BLaER1 treated with 17β-estradiol and CSF1 and Interleukin-3, amounts not matched to agents 10 nM and 100 nM (cell line): ENCODE data around the gene NKTR.
A peak's percentile ranks its signal among the peaks of the same experiment; 100 is the strongest.

Experiments
- H3K27ac ChIP-seq, 11 experiments: shearing (Covaris generic); formaldehyde crosslinking; 2 replicates each; pipeline ENCODE4 v1.8.1; 2022
- H3K27me3 ChIP-seq, 11 experiments: shearing (Covaris generic); formaldehyde crosslinking; 2 replicates each; pipeline ENCODE4 v1.8.1; 2022
- H3K36me3 ChIP-seq, 11 experiments: shearing (Covaris generic); formaldehyde crosslinking; 2 replicates each; pipeline ENCODE4 v1.8.1; 2022
- H3K4me1 ChIP-seq, 10 experiments: shearing (Covaris generic); formaldehyde crosslinking; 2 replicates each; pipeline ENCODE4 v1.8.1; 2022
- H3K4me2 ChIP-seq, 11 experiments: shearing (Covaris generic); formaldehyde crosslinking; 2 replicates each; pipeline ENCODE4 v1.8.1; 2022
- H3K4me3 ChIP-seq, 10 experiments: shearing (Covaris generic); formaldehyde crosslinking; 2 replicates each; pipeline ENCODE4 v1.8.1; 2022
- H3K9ac ChIP-seq, 11 experiments: shearing (Covaris generic); formaldehyde crosslinking; 2 replicates each; pipeline ENCODE4 v1.8.1; 2022
- H3K9me3 ChIP-seq, 11 experiments: shearing (Covaris generic); formaldehyde crosslinking; replicated peaks in 1 of 11; 2 replicates each; pipeline ENCODE4 v1.8.1; 2022
- H4K20me1 ChIP-seq, 11 experiments: shearing (Covaris generic); formaldehyde crosslinking; 2 replicates each; pipeline ENCODE4 v1.8.1; 2022
- Cebpa-rat ChIP-seq, 11 experiments: shearing (Covaris generic); IDR thresholded peaks; 2 replicates each; pipeline ENCODE4 v1.8.1; 2022

NKTR gene

GRCh38 chr3:42685363-42685881 is 84.9 kb downstream of the NKTR start, which contains the start of gene KLHL40:
Gene KLHL40 (plus strand): TSS chr3:42685537. CDS start chr3:42685619, 82 bp downstream.
- Histone ChIP-seq H3K4me3 (no peak within 1 kb of the TSS), H3K4me2 (peak within 1 kb of the TSS in 7 of 11 experiments; percentile 21 to 66 (median 35); a peak in 12 of 22 replicates), H3K27me3 (no peaks in the 10 kb centered on the region)

GRCh38 chr3:42685891-42686820 is 85.7 kb downstream of the NKTR start:
- Histone ChIP-seq H3K4me1 (peaks cover 15 to 33% (median 23%) of the 10 kb centered on the region in 10 experiments), H3K27me3 (no peaks in the 10 kb centered on the region), H3K9ac (no peak overlapping the region), H3K4me2 (no peak overlapping the region), H3K9me3 (peaks cover 0 to 12% (median 0%) of the 10 kb centered on the region in 11 experiments; a peak in 5 of 22 replicates), H3K4me3 (no peak overlapping the region), H4K20me1 (no peaks in the 10 kb centered on the region), H3K27ac (no peak overlapping the region), H3K36me3 (no peaks in the 10 kb centered on the region)
- no peak for TF ChIP-seq Cebpa-rat (IDR thresholded peaks at IDR 0.05)

More at GRCh38 chr3:42685363-42685881, 84.9 kb downstream of the NKTR start, which contains the start of gene KLHL40:
- Histone ChIP-seq H3K9me3 (peaks cover 0 to 12% (median 0%) of the 10 kb centered on the region in 11 experiments; a peak in 5 of 22 replicates), H3K9ac (0 out of 22 replicates have a peak within 1 kb of the TSS, but pooled peaks of 1 of the 11 experiments have one; percentile 31), H4K20me1 (no peaks in the 10 kb centered on the region), H3K4me1 (peaks cover 7 to 36% (median 16%) of the 10 kb centered on the region in 10 experiments; a peak in 18 of 20 replicates), H3K36me3 (no peaks in the 10 kb centered on the region), H3K27ac (peak within 1 kb of the TSS in 6 of 11 experiments; percentile 17 to 62 (median 32); a peak in 8 of 22 replicates)
- TF ChIP-seq Cebpa-rat (IDR thresholded peaks at IDR 0.05), result no peak

DNA sequence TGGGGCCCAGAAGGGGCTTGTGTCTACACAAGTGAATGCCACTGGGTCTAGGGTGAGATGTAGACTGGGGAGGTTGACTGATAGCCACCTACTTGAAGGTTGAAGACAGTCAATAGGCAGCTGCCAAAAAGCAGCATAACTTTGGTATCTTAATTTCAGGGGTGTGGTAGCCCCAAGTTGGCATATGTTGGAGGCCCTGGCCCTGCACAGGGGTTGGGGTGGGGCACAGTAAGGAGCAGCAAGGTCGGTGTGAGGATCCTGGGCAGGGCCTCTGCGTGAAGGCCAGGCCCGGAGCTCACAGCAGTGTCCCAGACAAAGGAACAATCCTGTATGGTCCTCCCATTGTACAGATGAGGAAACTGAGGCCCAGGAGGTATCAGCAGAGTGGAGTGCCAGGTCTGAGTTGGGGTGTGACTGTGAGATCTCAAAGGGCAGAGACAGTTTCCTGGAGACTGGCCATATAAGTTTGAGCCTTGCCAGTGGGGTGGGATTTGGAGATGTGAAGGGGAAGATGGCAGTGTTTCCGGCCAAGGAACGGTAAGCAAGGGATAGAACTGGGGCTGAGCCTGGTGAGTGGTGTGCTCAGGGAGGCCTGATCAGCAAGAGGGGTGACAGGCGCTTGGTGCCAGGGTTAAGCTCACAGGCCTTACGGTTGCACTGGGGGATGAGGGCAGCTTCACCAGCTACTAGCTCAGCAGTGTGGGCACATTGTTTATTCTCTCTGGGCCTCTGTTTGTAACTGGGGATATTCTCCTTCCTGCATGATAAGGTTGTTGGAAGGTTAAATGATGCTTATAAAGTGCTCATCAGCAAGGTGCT is 86.6 kb downstream of the NKTR start:
- no peak for TF ChIP-seq Cebpa-rat (IDR thresholded peaks at IDR 0.05)
- H3K27me3 ChIP-seq, result no peaks in the 10 kb centered on the region
- no peak overlapping the region for H3K9ac ChIP-seq
- peaks cover 24 to 42% (median 31%) of the 10 kb centered on the region in 10 experiments for H3K4me1 ChIP-seq
- no peaks in the 10 kb centered on the region for H3K36me3 ChIP-seq
- H3K4me2 ChIP-seq, result no peak overlapping the region
- H3K27ac ChIP-seq, result no peak overlapping the region
- peaks cover 0 to 12% (median 0%) of the 10 kb centered on the region in 11 experiments; a peak in 5 of 22 replicates for H3K9me3 ChIP-seq
- H4K20me1 ChIP-seq, result no peaks in the 10 kb centered on the region
- H3K4me3 ChIP-seq, result no peak overlapping the region

- Histone ChIP-seq H3K4me2 (no peak overlapping the region), H3K4me1 (peaks cover 19 to 43% (median 36%) of the 10 kb centered on the region in 10 experiments), H3K27me3 (no peaks in the 10 kb centered on the region), H3K9ac (no peak overlapping the region), H3K4me3 (no peak overlapping the region), H3K36me3 (no peaks in the 10 kb centered on the region), H3K27ac (no peak overlapping the region), H3K9me3 (peaks cover 0 to 12% (median 0%) of the 10 kb centered on the region in 11 experiments; a peak in 5 of 22 replicates), H4K20me1 (no peaks in the 10 kb centered on the region)
- TF ChIP-seq Cebpa-rat (IDR thresholded peaks at IDR 0.05), result no peak
These were observed 87.5 kb downstream of the NKTR start for GRCh38 chr3:42688016-42688415.

- H4K20me1 ChIP-seq, result no peaks in the 10 kb centered on the region
- peaks cover 0 to 12% (median 0%) of the 10 kb centered on the region in 11 experiments; a peak in 5 of 22 replicates for H3K9me3 ChIP-seq
- H3K4me2 ChIP-seq, result peak overlapping the region in 1 of 11 experiments; percentile 14; a peak in 1 of 22 replicates
- no peak for TF ChIP-seq Cebpa-rat (IDR thresholded peaks at IDR 0.05)
- no peak overlapping the region for H3K27ac ChIP-seq
- H3K36me3 ChIP-seq, result no peaks in the 10 kb centered on the region
- no peaks in the 10 kb centered on the region for H3K27me3 ChIP-seq
- H3K4me1 ChIP-seq, result peaks cover 12 to 38% (median 29%) of the 10 kb centered on the region in 10 experiments
- H3K9ac ChIP-seq, result no peak overlapping the region
- H3K4me3 ChIP-seq, result no peak overlapping the region
These were observed 88.3 kb downstream of the NKTR start for GRCh38 chr3:42688487-42689420.

DNA sequence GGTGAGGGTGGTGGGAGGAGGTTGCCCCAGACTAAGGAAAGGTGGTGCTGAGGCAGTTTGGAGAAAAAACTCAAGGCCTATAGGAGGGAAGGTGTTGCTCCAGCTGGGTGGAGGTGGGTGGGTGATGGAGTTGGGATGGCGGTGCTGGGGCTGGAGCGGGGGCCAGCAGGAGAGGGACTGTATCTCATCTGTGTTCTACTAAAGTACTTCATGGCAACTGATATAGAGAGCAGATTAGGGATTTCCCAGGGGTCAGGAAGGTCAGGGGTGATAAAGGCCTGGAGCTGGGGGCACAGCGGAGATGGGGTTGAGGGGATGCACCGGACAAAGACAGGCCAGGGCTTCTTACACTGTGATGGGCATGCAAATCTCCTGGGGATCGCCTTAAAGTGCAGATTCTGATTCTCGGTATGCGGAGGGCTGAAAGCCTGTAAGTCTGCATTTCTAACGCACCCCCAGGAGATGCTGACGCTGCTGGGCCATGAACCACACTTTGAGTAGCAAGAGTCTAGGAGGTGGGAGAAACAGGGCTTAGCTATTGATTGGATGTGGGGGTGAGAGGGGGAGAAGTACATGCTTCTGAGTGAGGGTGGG is 89.0 kb downstream of the NKTR start:
- Histone ChIP-seq H3K9ac (no peak overlapping the region), H3K4me1 (peaks cover 6 to 38% (median 26%) of the 10 kb centered on the region in 10 experiments), H3K4me2 (peak overlapping the region in 1 of 11 experiments; percentile 82; a peak in 1 of 22 replicates), H3K4me3 (no peak overlapping the region), H3K27ac (no peak overlapping the region), H3K36me3 (no peaks in the 10 kb centered on the region), H4K20me1 (no peaks in the 10 kb centered on the region), H3K27me3 (no peaks in the 10 kb centered on the region), H3K9me3 (peaks cover 0 to 12% (median 0%) of the 10 kb centered on the region in 11 experiments; a peak in 5 of 22 replicates)
- no peak for TF ChIP-seq Cebpa-rat (IDR thresholded peaks at IDR 0.05)

DNA sequence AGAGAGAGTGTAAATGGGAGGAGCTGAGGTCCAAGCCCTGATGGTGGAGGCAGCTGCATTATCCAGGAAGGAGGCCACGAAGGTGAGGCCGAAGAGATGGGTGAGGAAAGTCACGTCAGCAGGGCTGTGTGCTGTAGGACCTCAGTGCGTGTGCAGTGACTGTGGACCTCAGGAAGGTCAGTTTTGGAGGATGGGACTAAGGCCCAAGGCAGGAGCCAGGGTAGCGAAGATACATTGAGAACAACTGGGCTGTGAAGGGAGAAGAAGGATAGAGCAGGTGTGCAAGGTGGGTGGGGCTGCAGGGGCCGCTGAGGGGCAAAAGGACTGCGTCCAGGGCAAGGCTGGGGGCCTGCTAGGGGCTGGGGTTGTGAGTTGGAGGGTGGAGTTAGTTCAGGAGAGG is 89.7 kb downstream of the NKTR start:
- Histone ChIP-seq H3K9me3 (peaks cover 0 to 12% (median 0%) of the 10 kb centered on the region in 11 experiments; a peak in 5 of 22 replicates), H3K4me2 (peak overlapping the region in 4 of 11 experiments; percentile 66 to 82 (median 74); a peak in 2 of 22 replicates), H4K20me1 (no peaks in the 10 kb centered on the region), H3K36me3 (no peaks in the 10 kb centered on the region), H3K27me3 (no peaks in the 10 kb centered on the region), H3K4me3 (no peak overlapping the region), H3K27ac (no peak overlapping the region), H3K9ac (no peak overlapping the region), H3K4me1 (peaks cover 0 to 38% (median 21%) of the 10 kb centered on the region in 10 experiments; a peak in 18 of 20 replicates)
- TF ChIP-seq Cebpa-rat (IDR thresholded peaks at IDR 0.05), result no peak
